ENCODE data around the gene PTPRD.

PTPRD gene

DNA sequence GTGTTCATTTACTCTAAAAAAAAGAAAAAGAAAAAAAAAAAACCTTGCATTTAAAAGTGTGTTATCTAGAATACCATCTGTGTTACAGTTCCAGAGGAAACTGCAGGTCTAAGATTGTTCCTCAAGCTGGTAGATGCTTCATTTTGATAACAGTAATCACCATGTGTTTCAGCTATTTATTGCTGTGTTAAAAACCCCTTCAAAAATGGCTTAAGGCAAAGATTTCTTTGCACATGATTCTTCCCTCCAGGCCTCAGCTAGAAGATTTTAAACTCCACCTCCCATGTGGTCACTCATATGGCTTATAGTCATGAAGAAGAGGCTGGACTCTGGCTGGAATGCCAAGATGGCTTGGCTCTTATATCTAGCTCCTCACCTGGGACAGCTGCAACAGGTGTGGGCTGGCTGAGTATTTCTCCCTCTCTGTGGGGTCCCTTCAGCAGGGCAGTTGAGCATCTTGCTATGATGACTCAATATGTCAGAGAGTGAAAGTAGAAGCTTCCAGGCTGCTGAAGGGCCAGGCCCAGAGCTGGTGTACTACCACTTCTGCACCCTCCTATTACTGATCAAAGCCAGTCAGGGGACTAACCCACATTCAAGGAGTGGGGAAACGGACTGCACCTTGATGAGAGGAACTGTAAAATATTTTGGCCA is 1892.8 kb downstream of the PTPRD start:
- no peak overlapping the region for H3K4me3 ChIP-seq (ENCODE audit: low read depth, low read length)
- DNase-seq (ENCODE audit: low read depth) = no peak
- TF ChIP-seq, protein P1, sequence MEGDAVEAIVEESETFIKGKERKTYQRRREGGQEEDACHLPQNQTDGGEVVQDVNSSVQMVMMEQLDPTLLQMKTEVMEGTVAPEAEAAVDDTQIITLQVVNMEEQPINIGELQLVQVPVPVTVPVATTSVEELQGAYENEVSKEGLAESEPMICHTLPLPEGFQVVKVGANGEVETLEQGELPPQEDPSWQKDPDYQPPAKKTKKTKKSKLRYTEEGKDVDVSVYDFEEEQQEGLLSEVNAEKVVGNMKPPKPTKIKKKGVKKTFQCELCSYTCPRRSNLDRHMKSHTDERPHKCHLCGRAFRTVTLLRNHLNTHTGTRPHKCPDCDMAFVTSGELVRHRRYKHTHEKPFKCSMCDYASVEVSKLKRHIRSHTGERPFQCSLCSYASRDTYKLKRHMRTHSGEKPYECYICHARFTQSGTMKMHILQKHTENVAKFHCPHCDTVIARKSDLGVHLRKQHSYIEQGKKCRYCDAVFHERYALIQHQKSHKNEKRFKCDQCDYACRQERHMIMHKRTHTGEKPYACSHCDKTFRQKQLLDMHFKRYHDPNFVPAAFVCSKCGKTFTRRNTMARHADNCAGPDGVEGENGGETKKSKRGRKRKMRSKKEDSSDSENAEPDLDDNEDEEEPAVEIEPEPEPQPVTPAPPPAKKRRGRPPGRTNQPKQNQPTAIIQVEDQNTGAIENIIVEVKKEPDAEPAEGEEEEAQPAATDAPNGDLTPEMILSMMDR (IDR thresholded peaks at IDR 0.05; ENCODE audit: insufficient read depth, low read depth, low read length, missing control alignments) = no peak

DNA sequence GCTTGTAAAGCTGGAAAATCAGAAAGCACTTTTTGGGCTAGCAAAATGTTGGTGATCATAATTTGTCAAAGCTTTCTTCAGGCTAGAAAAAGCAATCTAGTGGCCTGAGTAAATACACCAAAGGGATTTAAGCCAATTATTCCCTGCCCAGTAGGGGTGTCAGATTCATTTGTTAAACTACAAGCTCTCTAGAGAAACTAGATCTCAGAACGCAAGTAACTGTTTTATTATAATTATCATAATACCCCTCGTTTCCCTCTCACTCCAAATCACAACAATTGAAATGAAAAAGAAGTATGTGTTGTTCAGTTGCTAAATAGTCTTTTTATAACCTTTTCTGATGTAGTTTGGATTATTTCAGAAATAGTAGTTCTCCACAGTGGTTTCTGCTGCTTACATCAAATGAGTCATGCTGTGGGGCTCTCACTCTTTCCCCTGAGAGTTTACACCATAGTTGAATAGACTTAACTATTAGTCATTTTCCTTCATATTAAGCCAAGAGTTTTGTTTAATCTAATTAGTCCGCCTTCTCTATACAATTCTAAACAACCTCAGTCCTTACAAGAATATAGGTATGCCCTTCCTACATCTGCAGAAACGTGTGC is 1894.6 kb downstream of the PTPRD start:
- DNase-seq (ENCODE audit: low read depth) = no peak

DNA sequence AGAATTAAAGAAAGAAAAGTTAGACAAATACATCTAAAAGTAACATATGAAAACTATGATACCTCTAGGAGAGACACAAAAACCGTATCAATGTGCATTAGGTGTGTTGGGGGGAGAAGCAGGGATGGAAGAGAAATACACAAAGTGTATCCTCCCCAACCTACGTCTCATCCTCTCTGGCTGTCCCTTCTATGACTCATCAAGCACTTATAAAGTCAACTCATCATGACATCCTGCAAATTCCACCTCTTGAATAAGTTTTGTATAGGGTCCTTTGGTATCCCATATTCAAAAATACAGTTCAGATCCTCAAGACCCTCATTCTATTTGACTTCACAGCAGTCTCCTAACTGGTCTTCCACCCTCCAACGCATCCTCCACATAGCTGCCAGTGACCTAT is 1895.7 kb downstream of the PTPRD start:
- no peak overlapping the region for H3K4me3 ChIP-seq (ENCODE audit: low read depth, low read length)
- TF ChIP-seq, protein P1 (IDR thresholded peaks at IDR 0.05; ENCODE audit: insufficient read depth, low read depth, low read length, missing control alignments) = no peak
- DNase-seq (ENCODE audit: low read depth) = no peak

More for the DNA sequence above, 1894.6 kb downstream of the PTPRD start:
- TF ChIP-seq, protein P1 (IDR thresholded peaks at IDR 0.05; ENCODE audit: insufficient read depth, low read depth, low read length, missing control alignments) = no peak
- H3K4me3 ChIP-seq (ENCODE audit: low read depth, low read length) = no peak overlapping the region

DNA sequence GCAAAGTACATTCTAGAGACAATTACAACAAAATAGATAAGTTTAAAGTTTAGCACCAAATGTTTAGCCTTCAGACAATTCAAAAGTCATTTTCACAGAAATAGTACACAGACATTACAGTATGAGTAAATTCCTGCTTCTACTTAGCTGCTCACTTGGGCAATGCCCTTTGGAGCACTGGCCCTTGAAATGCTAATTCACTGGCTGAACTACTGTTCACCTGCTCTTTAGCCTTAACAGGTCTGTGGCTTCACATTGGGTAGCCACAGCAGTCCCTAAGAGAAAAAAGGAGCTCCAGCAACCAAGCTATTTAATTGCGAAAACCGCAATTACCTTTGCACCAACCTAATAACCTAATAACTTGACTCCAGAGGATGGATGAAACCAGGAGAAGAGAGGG is 1897.0 kb downstream of the PTPRD start:
- TF ChIP-seq, protein P1 (IDR thresholded peaks at IDR 0.05; ENCODE audit: insufficient read depth, low read depth, low read length, missing control alignments) = no peak
- no peak for DNase-seq (ENCODE audit: low read depth)
- H3K4me3 ChIP-seq (ENCODE audit: low read depth, low read length) = no peak overlapping the region

DNA sequence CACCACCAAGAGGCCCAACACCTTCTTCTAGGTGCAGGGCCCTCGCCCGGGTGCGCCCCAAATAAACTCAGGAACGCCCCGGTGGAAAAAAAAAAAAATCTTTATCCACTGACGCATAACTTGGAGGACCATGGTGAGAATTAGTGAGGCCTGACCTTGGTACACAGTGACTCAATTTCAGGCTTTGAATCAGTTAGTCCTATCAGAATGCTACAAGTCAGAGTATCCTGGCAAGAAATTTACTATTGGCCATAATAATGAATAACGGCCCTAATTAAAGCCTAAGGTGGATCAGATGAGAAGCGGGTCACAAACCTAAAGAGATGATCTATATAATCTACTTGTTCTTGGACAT is 1899.0 kb downstream of the PTPRD start:
- H3K4me3 ChIP-seq (ENCODE audit: low read depth, low read length) = no peak overlapping the region
- TF ChIP-seq, protein P1 (IDR thresholded peaks at IDR 0.05; ENCODE audit: insufficient read depth, low read depth, low read length, missing control alignments) = no peak
- DNase-seq (ENCODE audit: low read depth) = no peak

DNA sequence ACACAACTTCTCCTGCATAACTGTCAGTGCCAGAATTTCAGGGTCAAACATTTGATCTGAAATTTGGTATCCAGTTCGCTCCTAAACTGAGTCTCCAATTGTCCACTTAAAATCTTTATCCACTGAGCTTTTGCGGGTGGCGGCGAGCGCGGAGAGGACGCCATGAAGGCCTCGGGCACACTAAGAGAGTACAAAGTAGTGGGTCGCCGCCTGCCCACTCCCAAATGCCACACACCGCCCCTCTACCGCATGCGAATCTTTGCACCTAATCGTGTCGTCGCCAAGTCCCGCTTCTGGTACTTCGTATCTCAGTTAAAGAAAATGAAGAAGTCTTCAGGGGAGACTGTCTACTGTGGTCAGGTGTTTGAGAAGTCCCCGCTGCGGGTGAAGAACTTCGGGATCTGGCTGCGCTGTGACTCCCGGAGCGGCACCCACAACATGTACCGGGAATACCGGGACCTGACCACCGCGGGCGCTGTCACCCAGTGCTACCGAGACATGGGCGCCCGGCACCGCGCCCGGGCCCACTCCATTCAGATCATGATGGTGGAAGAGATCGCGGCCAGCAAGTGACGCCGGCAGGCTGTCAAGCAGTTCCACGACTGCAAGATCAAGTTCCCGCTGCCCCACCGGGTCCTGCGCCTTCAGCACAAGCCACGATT is 1899.5 kb downstream of the PTPRD start:
- TF ChIP-seq, protein P1 (IDR thresholded peaks at IDR 0.05; ENCODE audit: insufficient read depth, low read depth, low read length, missing control alignments) = no peak
- no peak overlapping the region for H3K4me3 ChIP-seq (ENCODE audit: low read depth, low read length)
- DNase-seq (ENCODE audit: low read depth) = no peak
